HepG2 (cell line): ENCODE results near the gene ZNF177.

Experiments
- CC2D1A ChIP-seq: sonication (generic); formaldehyde crosslinking; IDR thresholded peaks from 2 replicates; pipeline ENCODE4 v1.8.1; 2023; ENCODE audit warnings: mild to moderate bottlenecking, missing genetic modification reagents
- PHB2 ChIP-seq: fragments of 450-650 bp; IDR thresholded peaks from 2 replicates; pipeline ENCODE4 v1.6.1; 2018; ENCODE audit not compliant: partially characterized antibody
- STAT6 ChIP-seq: sonication (generic); formaldehyde crosslinking; IDR thresholded peaks from 2 replicates; pipeline ENCODE4 v1.4.0; 2020; ENCODE audit warnings: missing genetic modification reagents, mild to moderate bottlenecking, borderline replicate concordance
- TF ChIP-seq, protein P1 (sequence below): sonication (generic); formaldehyde crosslinking; IDR thresholded peaks from one replicate; pipeline ENCODE4 v1.5.1; 2020; ENCODE audit warnings: mild to moderate bottlenecking, missing genetic modification reagents; ENCODE audit errors: not compliant biosample characterization

- TF ChIP-seq, protein P1, sequence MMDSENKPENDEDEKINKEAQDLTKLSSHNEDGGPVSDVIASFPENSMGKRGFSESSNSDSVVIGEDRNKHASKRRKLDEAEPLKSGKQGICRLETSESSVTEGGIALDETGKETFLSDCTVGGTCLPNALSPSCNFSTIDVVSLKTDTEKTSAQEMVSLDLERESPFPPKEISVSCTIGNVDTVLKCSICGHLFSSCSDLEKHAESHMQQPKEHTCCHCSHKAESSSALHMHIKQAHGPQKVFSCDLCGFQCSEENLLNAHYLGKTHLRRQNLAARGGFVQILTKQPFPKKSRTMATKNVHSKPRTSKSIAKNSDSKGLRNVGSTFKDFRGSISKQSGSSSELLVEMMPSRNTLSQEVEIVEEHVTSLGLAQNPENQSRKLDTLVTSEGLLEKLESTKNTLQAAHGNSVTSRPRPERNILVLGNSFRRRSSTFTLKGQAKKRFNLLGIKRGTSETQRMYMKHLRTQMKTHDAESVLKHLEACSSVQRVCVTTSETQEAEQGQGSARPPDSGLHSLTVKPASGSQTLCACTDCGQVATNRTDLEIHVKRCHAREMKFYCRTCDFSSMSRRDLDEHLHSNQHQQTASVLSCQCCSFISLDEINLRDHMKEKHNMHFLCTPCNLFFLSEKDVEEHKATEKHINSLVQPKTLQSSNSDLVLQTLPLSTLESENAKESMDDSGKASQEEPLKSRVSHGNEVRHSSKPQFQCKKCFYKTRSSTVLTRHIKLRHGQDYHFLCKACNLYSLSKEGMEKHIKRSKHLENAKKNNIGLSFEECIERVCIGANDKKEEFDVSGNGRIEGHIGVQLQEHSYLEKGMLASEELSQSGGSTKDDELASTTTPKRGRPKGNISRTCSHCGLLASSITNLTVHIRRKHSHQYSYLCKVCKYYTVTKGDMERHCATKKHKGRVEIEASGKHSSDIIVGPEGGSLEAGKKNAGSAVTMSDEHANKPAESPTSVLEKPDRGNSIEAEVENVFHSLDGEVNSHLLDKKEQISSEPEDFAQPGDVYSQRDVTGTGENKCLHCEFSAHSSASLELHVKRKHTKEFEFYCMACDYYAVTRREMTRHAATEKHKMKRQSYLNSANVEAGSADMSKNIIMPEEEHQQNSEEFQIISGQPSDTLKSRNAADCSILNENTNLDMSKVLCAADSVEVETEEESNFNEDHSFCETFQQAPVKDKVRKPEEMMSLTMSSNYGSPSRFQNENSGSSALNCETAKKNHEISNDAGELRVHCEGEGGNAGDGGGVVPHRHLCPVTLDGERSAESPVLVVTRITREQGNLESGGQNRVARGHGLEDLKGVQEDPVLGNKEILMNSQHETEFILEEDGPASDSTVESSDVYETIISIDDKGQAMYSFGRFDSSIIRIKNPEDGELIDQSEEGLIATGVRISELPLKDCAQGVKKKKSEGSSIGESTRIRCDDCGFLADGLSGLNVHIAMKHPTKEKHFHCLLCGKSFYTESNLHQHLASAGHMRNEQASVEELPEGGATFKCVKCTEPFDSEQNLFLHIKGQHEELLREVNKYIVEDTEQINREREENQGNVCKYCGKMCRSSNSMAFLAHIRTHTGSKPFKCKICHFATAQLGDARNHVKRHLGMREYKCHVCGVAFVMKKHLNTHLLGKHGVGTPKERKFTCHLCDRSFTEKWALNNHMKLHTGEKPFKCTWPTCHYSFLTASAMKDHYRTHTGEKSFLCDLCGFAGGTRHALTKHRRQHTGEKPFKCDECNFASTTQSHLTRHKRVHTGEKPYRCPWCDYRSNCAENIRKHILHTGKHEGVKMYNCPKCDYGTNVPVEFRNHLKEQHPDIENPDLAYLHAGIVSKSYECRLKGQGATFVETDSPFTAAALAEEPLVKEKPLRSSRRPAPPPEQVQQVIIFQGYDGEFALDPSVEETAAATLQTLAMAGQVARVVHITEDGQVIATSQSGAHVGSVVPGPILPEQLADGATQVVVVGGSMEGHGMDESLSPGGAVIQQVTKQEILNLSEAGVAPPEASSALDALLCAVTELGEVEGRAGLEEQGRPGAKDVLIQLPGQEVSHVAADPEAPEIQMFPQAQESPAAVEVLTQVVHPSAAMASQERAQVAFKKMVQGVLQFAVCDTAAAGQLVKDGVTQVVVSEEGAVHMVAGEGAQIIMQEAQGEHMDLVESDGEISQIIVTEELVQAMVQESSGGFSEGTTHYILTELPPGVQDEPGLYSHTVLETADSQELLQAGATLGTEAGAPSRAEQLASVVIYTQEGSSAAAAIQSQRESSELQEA (CRISPR knock-in tag), result no peak
- no peak for TF ChIP-seq PHB2
- no peak for TF ChIP-seq CC2D1A (CRISPR knock-in tag)
- TF ChIP-seq STAT6, result no peak
Observed at GRCh38 chr19:9313756-9314155, 49.1 kb upstream of the ZNF177 start.
